ENCODE measurements around the gene ZNF169. TPM values are rescaled to one million over a fixed set of nuclear protein-coding genes. Genes with fewer than 3 reads are reported as not detected.
"Not testable (repeated sequence)": the region's sequence is repeated elsewhere in the genome, so short reads cannot be mapped to it uniquely, and the experiment has no call there.

ZNF169 gene
- total RNA-seq, 1 experiment from 2014 or later, result 1.4 TPM

DNA sequence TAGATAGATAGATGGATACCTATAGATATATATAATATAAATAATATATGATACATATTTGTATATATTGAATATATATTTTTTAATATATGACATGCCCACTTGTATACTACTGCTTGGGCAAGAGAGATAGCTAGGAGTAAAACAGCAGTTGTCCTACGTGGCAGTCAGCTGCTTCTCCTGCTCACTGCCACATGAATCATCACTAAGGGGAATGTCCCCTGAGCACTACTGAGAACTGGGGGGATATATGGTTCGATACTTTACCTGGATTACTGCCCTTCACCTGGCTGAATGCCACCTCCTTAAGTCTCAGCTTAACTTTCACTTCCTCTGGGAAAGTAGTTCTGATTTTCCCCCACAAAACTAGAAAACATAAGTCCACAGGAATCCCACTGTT, 82.6 kb downstream of the ZNF169 start:
- H3K9me3 ChIP-seq (replicated peaks); DNase-seq (ENCODE audit: low read depth in 1 of 2, low spot score in 2 of 2); H3K4me3 ChIP-seq; H3K36me3 ChIP-seq; H3K4me1 ChIP-seq (replicated peaks); H3K27me3 ChIP-seq (replicated peaks); H3K27ac ChIP-seq: not testable (repeated sequence)

GRCh38 chr9:94347451-94347850, 88.4 kb downstream of the ZNF169 start:
- H3K27ac ChIP-seq; H3K4me3 ChIP-seq; H3K36me3 ChIP-seq; H3K4me1 ChIP-seq (replicated peaks); DNase-seq (ENCODE audit: low read depth in 1 of 2, low spot score in 2 of 2); H3K9me3 ChIP-seq (replicated peaks); H3K27me3 ChIP-seq (replicated peaks): not testable (repeated sequence)

DNA sequence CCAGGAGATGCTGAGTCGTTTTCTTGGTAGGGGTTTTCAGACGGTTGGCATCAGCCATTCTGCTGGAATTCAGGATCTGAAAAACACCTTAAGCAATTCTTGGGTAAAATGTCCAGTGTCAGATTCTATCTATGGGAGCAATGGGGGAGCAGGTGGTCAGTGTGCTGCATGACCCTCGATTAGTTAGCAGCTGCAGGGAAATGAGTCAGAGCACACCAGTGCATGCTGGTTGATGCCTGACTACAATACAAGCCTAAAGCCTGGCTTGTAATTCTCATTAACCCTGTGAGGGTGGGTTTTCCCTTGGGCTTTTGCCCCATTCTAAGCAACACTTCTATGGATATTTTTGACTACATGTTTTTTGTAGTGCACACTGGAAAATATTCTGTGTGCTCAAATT, 89.7 kb downstream of the ZNF169 start:
- H3K4me3 ChIP-seq; H3K27me3 ChIP-seq (replicated peaks); H3K4me1 ChIP-seq (replicated peaks); H3K36me3 ChIP-seq; H3K9me3 ChIP-seq (replicated peaks); H3K27ac ChIP-seq; DNase-seq (ENCODE audit: low read depth in 1 of 2, low spot score in 2 of 2): not testable (repeated sequence)

Other genes starting within 250 kb of the ZNF169 start
- 7.7 and 12.0 TPM in 2 replicates for gene PTPDC1, start 174.8 kb upstream of the ZNF169 start, total RNA-seq (2014; rRNA removed; shearing (Covaris generic))
- not detected in 2 replicates for gene NUTM2F, start 69.3 kb downstream of the ZNF169 start, total RNA-seq (2014; rRNA removed; shearing (Covaris generic))

All from SJSA1 (cell line).